T-helper 17 cell (primary cell): ENCODE results near the gene MED4. TPM values are rescaled to one million over a fixed set of nuclear protein-coding genes. Genes with fewer than 3 reads are reported as not detected.
A peak's percentile ranks its signal among the peaks of the same experiment; 100 is the strongest.

Experiments used
- ATAC-seq: fragments of 150-1000 bp; cut with Tn5 transposase; 2 replicates; pipeline ENCODE4 v1.10.0; 2021; ENCODE audit warnings: mild to moderate bottlenecking, moderate library complexity
- DNase-seq, 3 donors: peaks; one replicate each; pipeline versions ENCODE4 v3.0.0 to v3.0.0-alpha.2; 2020 to 2021
- H3K9me3 ChIP-seq: one replicate; pipeline ENCODE4 v1.7.0; 2013; ENCODE audit warnings: low read length, mild to moderate bottlenecking; ENCODE audit not compliant: control insufficient read depth, poor library complexity, severe bottlenecking
- H3K27ac Mint-ChIP-seq: one replicate; pipeline ENCODE4 v1.8.0; 2022; ENCODE audit warnings: mild to moderate bottlenecking, moderate library complexity, mixed read lengths
- H3K27me3 Mint-ChIP-seq: one replicate; pipeline ENCODE4 v1.8.0; 2022; ENCODE audit warnings: mixed read lengths
- H3K36me3 Mint-ChIP-seq: one replicate; pipeline ENCODE4 v1.8.0; 2022; ENCODE audit warnings: low read depth, mixed read lengths
- H3K4me1 Mint-ChIP-seq: one replicate; pipeline ENCODE4 v1.8.0; 2022; ENCODE audit warnings: mild to moderate bottlenecking, mixed read lengths
- H3K4me3 Mint-ChIP-seq: one replicate; pipeline ENCODE4 v1.8.0; 2022; ENCODE audit warnings: mild to moderate bottlenecking, moderate library complexity, mixed read lengths
- total RNA-seq, 4 donors: library from RNA in 2 of 4; stranded (reverse) in 2 of 4; gene quantifications; one replicate each; pipeline ENCODE4 v1.2.3 and lab custom pipeline; 2022 to 2026

The MED4 gene
- total RNA-seq (10 to 100 TPM; 47.4 to 62.5 TPM), total RNA-seq (lab: John Stamatoyannopoulos, UW) (33.6 to 50.7 reads per million in 2 donors)

DNA sequence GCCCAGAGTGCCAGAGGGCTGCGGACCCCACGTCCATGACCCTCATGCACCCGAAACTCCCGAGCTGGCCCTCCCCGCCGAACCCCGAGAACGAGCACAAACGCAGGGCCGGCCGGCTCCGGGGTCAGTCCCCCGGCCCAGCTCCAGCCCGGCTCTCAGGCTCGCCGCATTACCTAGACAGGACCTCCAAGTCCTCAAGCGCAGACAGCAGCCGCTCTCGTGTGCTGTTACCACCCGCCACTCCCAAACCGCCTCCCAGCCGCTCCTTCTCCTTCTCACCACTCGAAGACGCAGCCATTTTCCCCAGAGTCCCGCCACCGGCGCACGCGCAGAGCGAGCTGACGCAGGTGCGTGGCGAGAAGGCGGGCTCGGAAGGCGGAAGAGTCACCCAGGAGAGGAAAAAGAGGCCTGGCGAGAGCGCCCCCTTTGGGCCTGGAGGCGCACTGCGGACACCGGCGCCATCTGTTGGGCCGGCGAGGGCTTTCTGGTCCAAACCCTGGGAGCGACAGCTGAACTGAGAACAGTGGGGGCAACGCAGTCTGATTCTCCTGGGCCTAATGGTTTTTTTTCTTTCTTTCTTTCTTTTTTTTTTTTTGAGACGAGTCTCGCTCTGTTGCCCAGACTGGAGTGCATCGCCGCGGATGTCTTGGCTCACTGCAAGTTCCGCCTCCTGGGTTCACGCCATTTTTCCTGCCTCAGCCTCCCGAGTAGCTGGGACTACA is at the start of gene MED4:
Gene MED4 (minus strand): TSS at position 324 of the 722 bp plus-strand sequence. CDS start 26 bp downstream, at position 298.
- DNase-seq (peak; percentile 96 to 99 (median 96)), ATAC-seq (peak; percentile 98)
- no peaks in the 10 kb centered on the region for H3K9me3 ChIP-seq
- peak within 1 kb of the TSS; percentile 98 for H3K4me3 Mint-ChIP-seq
- H3K4me1 Mint-ChIP-seq: peaks cover 26% of the 10 kb centered on the region
- peak within 1 kb of the TSS; percentile 97 for H3K27ac Mint-ChIP-seq
- H3K36me3 Mint-ChIP-seq: peaks cover 6% of the 10 kb centered on the region
- H3K27me3 Mint-ChIP-seq: no peaks in the 10 kb centered on the region

- peak overlapping the region; percentile 65 for H3K27ac Mint-ChIP-seq
- H3K27me3 Mint-ChIP-seq: no peaks in the 10 kb centered on the region
- no peaks in the 10 kb centered on the region for H3K9me3 ChIP-seq
- ATAC-seq: peak; percentile 49
- H3K4me1 Mint-ChIP-seq: peaks cover 19% of the 10 kb centered on the region
- no peak overlapping the region for H3K4me3 Mint-ChIP-seq
- H3K36me3 Mint-ChIP-seq: peaks cover 3% of the 10 kb centered on the region
- DNase-seq: no peak
Observed at GRCh38 chr13:48144413-48145035, 49.6 kb upstream of the MED4 start.

- H3K9me3 ChIP-seq: no peaks in the 10 kb centered on the region
- Mint-ChIP-seq H3K27me3 (no peaks in the 10 kb centered on the region), H3K4me1 (peaks cover 11% of the 10 kb centered on the region), H3K27ac (peak overlapping the region; percentile 65), H3K36me3 (peaks cover 3% of the 10 kb centered on the region), H3K4me3 (no peak overlapping the region)
- no peak for DNase-seq
- ATAC-seq: peak; percentile 25
Observed at GRCh38 chr13:48142436-48142835, 47.5 kb upstream of the MED4 start.

- no peak overlapping the region for H3K27ac Mint-ChIP-seq
- H3K27me3 Mint-ChIP-seq: peaks cover under 1% of the 10 kb centered on the region
- H3K36me3 Mint-ChIP-seq: peaks cover 3% of the 10 kb centered on the region
- ATAC-seq (no peak), DNase-seq (no peak)
- H3K4me3 Mint-ChIP-seq: no peak overlapping the region
- peaks cover 3% of the 10 kb centered on the region for H3K4me1 Mint-ChIP-seq
- no peaks in the 10 kb centered on the region for H3K9me3 ChIP-seq
Observed at GRCh38 chr13:48138270-48138669, 43.4 kb upstream of the MED4 start.

DNA sequence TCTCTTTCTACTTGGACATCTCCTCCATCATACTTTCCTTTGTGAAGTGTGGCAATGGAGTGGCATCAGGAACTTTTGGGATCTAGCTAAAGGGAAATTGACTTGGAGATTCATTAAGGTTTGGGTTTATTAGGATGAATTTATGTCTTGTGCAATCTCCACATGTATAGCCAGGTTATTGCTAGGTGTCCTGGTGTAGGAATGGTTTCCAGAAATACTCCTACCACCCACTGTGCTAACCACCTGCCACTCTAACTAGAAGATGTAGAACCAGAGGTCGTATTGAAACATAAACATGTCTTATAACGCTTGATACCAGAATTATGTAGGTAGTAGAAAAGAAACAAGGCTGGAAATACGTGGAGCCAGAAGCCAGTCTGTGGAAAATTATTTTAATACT is 38.1 kb upstream of the MED4 start:
- DNase-seq: no peak
- no peak overlapping the region for H3K4me3 Mint-ChIP-seq

GRCh38 chr13:48131533-48131932 is 36.6 kb upstream of the MED4 start:
- Mint-ChIP-seq H3K36me3 (no peaks in the 10 kb centered on the region), H3K4me3 (no peak overlapping the region), H3K4me1 (peaks cover 21% of the 10 kb centered on the region), H3K27ac (no peak overlapping the region), H3K27me3 (peaks cover 8% of the 10 kb centered on the region)
- H3K9me3 ChIP-seq: no peaks in the 10 kb centered on the region
- DNase-seq: no peak
- no peak for ATAC-seq

More for the DNA sequence above, 38.1 kb upstream of the MED4 start:
- ATAC-seq: no peak
- no peaks in the 10 kb centered on the region for H3K36me3 Mint-ChIP-seq
- H3K4me1 Mint-ChIP-seq: peaks cover 14% of the 10 kb centered on the region
- H3K27me3 Mint-ChIP-seq: peaks cover 8% of the 10 kb centered on the region
- H3K9me3 ChIP-seq: no peaks in the 10 kb centered on the region
- H3K27ac Mint-ChIP-seq: no peak overlapping the region

GRCh38 chr13:48126944-48127830 is 32.3 kb upstream of the MED4 start:
- H3K4me3 Mint-ChIP-seq: peak overlapping the region; percentile 75
- no peaks in the 10 kb centered on the region for H3K9me3 ChIP-seq
- DNase-seq (peak in 2 of 3 donors; percentile 11 to 26), ATAC-seq (peak; percentile 98)
- H3K27ac Mint-ChIP-seq: peak overlapping the region; percentile 95
- no peaks in the 10 kb centered on the region for H3K36me3 Mint-ChIP-seq
- peaks cover 17% of the 10 kb centered on the region for H3K4me1 Mint-ChIP-seq
- H3K27me3 Mint-ChIP-seq: no peaks in the 10 kb centered on the region

GRCh38 chr13:48125794-48126228 is 30.9 kb upstream of the MED4 start:
- H3K36me3 Mint-ChIP-seq: no peaks in the 10 kb centered on the region
- ATAC-seq (no peak), DNase-seq (no peak)
- H3K27me3 Mint-ChIP-seq: peaks cover 4% of the 10 kb centered on the region
- H3K4me3 Mint-ChIP-seq: no peak overlapping the region
- H3K9me3 ChIP-seq: no peaks in the 10 kb centered on the region
- no peak overlapping the region for H3K27ac Mint-ChIP-seq
- peaks cover 15% of the 10 kb centered on the region for H3K4me1 Mint-ChIP-seq

- Mint-ChIP-seq H3K27me3 (peaks cover 9% of the 10 kb centered on the region), H3K4me1 (peaks cover 8% of the 10 kb centered on the region), H3K4me3 (no peak overlapping the region), H3K27ac (no peak overlapping the region), H3K36me3 (no peaks in the 10 kb centered on the region)
- ATAC-seq (no peak), DNase-seq (no peak)
- H3K9me3 ChIP-seq: no peaks in the 10 kb centered on the region
Observed at GRCh38 chr13:48123812-48124211, 28.9 kb upstream of the MED4 start.

GRCh38 chr13:48121733-48122132 is 26.8 kb upstream of the MED4 start:
- Mint-ChIP-seq H3K4me1 (peaks cover under 1% of the 10 kb centered on the region), H3K27me3 (peaks cover 15% of the 10 kb centered on the region), H3K27ac (no peak overlapping the region), H3K4me3 (no peak overlapping the region), H3K36me3 (no peaks in the 10 kb centered on the region)
- ATAC-seq: no peak
- no peaks in the 10 kb centered on the region for H3K9me3 ChIP-seq
- DNase-seq: no peak

- Mint-ChIP-seq H3K4me1 (no peaks in the 10 kb centered on the region), H3K36me3 (peaks cover 2% of the 10 kb centered on the region), H3K27ac (no peak overlapping the region), H3K4me3 (no peak overlapping the region), H3K27me3 (peaks cover 19% of the 10 kb centered on the region)
- DNase-seq (no peak), ATAC-seq (no peak)
- no peaks in the 10 kb centered on the region for H3K9me3 ChIP-seq
Observed at GRCh38 chr13:48120241-48120640, 25.3 kb upstream of the MED4 start.

- peaks cover 7% of the 10 kb centered on the region for H3K36me3 Mint-ChIP-seq
- H3K4me3 Mint-ChIP-seq: no peak overlapping the region
- H3K27ac Mint-ChIP-seq: no peak overlapping the region
- no peak for DNase-seq
- peaks cover 3% of the 10 kb centered on the region for H3K4me1 Mint-ChIP-seq
- ATAC-seq: no peak
- peaks cover 24% of the 10 kb centered on the region for H3K27me3 Mint-ChIP-seq
- H3K9me3 ChIP-seq: no peaks in the 10 kb centered on the region
Observed at GRCh38 chr13:48118030-48118429, 23.1 kb upstream of the MED4 start.

- no peaks in the 10 kb centered on the region for H3K9me3 ChIP-seq
- H3K36me3 Mint-ChIP-seq: peaks cover 7% of the 10 kb centered on the region
- no peak for DNase-seq
- no peak overlapping the region for H3K27ac Mint-ChIP-seq
- peaks cover 6% of the 10 kb centered on the region for H3K4me1 Mint-ChIP-seq
- ATAC-seq: no peak
- H3K4me3 Mint-ChIP-seq: no peak overlapping the region
- H3K27me3 Mint-ChIP-seq: peaks cover 35% of the 10 kb centered on the region
Observed at GRCh38 chr13:48116808-48117207, 21.9 kb upstream of the MED4 start.
